Osteocyte (in vitro differentiated cells): Measurements from ENCODE around the gene SHISA4. TPM values are rescaled to one million over a fixed set of nuclear protein-coding genes. Genes with fewer than 3 reads are reported as not detected.

Source experiments
- DNase-seq: peaks from one replicate; pipeline ENCODE4 v3.0.0; 2021; ENCODE audit warnings: mixed read lengths; ENCODE audit not compliant: unreplicated experiment; ENCODE audit errors: extremely low spot score
- H3K27ac Mint-ChIP-seq: one replicate; pipeline ENCODE4 v1.8.0; 2021; ENCODE audit warnings: mild to moderate bottlenecking, mixed read lengths; ENCODE audit not compliant: unreplicated experiment
- H3K27me3 Mint-ChIP-seq: one replicate; pipeline ENCODE4 v1.8.0; 2021; ENCODE audit warnings: mixed read lengths; ENCODE audit not compliant: unreplicated experiment
- H3K36me3 Mint-ChIP-seq: one replicate; pipeline ENCODE4 v1.8.0; 2021; ENCODE audit warnings: mixed read lengths; ENCODE audit not compliant: unreplicated experiment
- H3K4me1 Mint-ChIP-seq: one replicate; pipeline ENCODE4 v1.8.0; 2021; ENCODE audit warnings: mixed read lengths; ENCODE audit not compliant: unreplicated experiment
- H3K4me3 Mint-ChIP-seq: one replicate; pipeline ENCODE4 v1.8.0; 2021; ENCODE audit warnings: mild to moderate bottlenecking, moderate library complexity, mixed read lengths; ENCODE audit not compliant: unreplicated experiment
- H3K9me3 Mint-ChIP-seq: one replicate; pipeline ENCODE4 v1.8.0; 2021; ENCODE audit warnings: mixed read lengths; ENCODE audit not compliant: unreplicated experiment
- total RNA-seq: library from RNA; stranded (reverse); gene quantifications from 2 replicates; pipeline ENCODE4 v1.2.1, GENCODE V29; 2021
- TF ChIP-seq, protein P1 (sequence below): fragments of 200-600 bp; sonication (generic); IDR thresholded peaks from 2 replicates; pipeline ENCODE4 v1.5.0; 2021; ENCODE audit warnings: antibody characterized with exemption, mild to moderate bottlenecking, moderate library complexity

Gene SHISA4
- total RNA-seq, 1 donor from 2014 or later: 31.4 TPM

DNA sequence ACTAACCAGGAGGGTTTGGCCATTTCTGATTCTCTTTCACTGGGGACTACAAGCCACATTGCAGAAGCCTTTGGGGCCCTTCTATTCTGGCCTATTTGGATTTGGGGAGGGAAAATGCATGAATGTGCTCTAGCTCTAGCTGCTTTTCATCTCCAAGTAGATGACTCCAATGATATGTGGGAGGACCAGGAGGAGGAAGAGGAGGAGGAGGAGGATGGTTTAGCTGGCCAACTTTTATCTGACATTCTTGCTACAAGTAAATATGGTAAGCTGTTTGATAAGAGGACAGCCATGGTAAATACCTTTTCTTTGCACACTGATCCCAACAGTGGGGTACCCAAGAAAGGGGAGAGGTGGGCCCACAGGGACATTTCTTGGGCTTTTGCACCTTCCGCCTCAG, 14.0 kb upstream of the SHISA4 start:
- Mint-ChIP-seq H3K9me3 (no peaks in the 10 kb centered on the region), H3K36me3 (peaks cover 42% of the 10 kb centered on the region), H3K27me3 (no peaks in the 10 kb centered on the region), H3K4me1 (no peaks in the 10 kb centered on the region), H3K27ac (no peak overlapping the region), H3K4me3 (no peak overlapping the region)
- TF ChIP-seq, protein P1, sequence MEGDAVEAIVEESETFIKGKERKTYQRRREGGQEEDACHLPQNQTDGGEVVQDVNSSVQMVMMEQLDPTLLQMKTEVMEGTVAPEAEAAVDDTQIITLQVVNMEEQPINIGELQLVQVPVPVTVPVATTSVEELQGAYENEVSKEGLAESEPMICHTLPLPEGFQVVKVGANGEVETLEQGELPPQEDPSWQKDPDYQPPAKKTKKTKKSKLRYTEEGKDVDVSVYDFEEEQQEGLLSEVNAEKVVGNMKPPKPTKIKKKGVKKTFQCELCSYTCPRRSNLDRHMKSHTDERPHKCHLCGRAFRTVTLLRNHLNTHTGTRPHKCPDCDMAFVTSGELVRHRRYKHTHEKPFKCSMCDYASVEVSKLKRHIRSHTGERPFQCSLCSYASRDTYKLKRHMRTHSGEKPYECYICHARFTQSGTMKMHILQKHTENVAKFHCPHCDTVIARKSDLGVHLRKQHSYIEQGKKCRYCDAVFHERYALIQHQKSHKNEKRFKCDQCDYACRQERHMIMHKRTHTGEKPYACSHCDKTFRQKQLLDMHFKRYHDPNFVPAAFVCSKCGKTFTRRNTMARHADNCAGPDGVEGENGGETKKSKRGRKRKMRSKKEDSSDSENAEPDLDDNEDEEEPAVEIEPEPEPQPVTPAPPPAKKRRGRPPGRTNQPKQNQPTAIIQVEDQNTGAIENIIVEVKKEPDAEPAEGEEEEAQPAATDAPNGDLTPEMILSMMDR: no peak
- no peak for DNase-seq

DNA sequence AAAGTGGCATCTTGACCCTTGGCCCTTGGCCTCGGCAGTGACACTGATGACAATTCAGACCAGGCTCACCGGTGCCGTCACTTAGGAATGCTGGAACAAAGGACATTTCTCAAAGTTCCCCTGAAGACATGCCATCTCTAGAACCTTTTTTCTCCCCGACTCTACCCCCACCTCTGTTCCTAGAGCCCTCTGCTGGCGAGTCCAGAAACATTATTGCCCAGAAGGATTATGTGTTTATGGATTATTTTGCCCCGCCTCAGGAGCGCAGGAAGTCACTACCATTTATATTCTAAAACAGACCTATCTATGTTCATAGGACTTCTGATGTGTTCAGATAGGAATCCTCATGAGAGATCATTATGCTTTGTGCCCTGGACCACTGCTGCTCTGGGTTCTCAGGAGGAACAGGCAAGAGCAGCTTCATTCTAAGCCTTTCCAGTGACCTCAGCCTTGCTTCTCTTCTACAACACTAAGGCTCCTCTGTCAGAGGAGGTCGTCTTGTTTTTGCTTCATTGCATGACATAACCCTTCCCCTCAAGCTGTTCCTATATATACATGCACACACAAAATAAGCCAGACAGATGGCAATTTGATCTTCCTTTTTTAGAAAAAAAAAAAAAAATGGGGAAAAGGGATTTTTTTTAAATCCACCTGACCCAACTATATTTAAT, 12.4 kb upstream of the SHISA4 start:
- Mint-ChIP-seq H3K36me3 (peaks cover 31% of the 10 kb centered on the region), H3K9me3 (no peaks in the 10 kb centered on the region), H3K27me3 (no peaks in the 10 kb centered on the region), H3K27ac (no peak overlapping the region), H3K4me3 (no peak overlapping the region), H3K4me1 (no peaks in the 10 kb centered on the region)
- no peak for DNase-seq
- TF ChIP-seq, protein P1: peak; percentile 47

DNA sequence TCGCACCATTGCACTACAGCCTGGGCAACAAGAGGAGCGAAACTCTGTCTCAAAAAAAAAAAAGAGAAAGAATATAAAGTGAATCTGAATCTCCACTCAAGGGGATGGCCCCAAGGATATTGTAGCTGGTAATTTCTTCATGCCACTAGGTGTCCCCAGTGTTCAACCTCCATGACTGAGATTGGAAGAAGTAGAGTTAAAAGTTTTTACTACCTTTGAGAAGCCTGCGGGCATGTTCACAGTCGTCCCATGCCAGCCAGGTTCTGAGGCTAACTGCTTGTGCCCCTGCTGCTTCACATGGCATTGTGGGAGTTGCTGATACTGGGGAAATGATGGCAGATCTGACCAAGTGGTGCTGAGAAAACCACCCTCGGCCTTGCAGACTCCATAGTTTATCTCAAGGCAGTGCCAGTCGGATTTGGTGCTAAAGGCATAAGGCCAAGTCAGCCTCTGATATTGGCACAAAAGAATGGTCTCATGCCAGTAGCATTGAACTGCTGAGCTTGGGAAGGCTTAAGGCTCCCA, 10.8 kb upstream of the SHISA4 start:
- DNase-seq: no peak

DNA sequence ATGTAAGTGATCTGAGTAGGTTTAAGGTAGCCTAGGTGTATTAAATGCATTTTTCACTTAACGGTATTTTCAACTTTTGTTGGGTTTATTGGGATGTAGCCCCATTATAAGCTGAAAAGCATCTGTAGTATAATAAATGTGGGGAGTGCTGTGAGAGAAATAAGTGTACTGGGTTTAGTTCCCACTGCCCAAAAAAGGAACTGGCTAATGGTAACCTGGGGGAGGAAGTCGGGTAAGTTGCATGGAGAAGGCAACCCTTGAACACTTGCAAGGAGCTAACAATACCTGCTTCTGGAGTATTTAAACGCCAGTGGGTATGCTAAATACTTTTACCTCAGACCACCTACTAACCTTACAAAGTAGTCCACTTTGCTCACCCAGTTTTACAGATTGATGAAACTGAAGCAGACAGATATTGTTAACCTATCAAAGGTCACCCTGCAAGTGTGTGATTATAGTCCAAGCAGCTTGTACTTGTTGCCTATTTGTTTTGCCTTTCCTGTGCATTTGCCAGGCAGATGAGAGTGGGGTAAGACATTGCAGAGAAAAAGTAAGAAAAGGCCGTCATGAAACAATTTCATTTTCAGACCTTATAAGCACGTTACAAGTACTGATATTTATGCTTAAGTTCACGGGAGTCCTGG, 7.6 kb upstream of the SHISA4 start:
- peaks cover 9% of the 10 kb centered on the region for H3K36me3 Mint-ChIP-seq
- H3K4me1 Mint-ChIP-seq: peaks cover 26% of the 10 kb centered on the region
- TF ChIP-seq, protein P1: no peak
- no peak for DNase-seq
- no peaks in the 10 kb centered on the region for H3K27me3 Mint-ChIP-seq
- H3K27ac Mint-ChIP-seq: no peak overlapping the region
- no peaks in the 10 kb centered on the region for H3K9me3 Mint-ChIP-seq
- H3K4me3 Mint-ChIP-seq: no peak overlapping the region

More for the DNA sequence above, 10.8 kb upstream of the SHISA4 start:
- peaks cover 6% of the 10 kb centered on the region for H3K4me1 Mint-ChIP-seq
- H3K4me3 Mint-ChIP-seq: no peak overlapping the region
- H3K27ac Mint-ChIP-seq: no peak overlapping the region
- no peaks in the 10 kb centered on the region for H3K9me3 Mint-ChIP-seq
- TF ChIP-seq, protein P1: peak; percentile 70
- peaks cover 17% of the 10 kb centered on the region for H3K36me3 Mint-ChIP-seq
- no peaks in the 10 kb centered on the region for H3K27me3 Mint-ChIP-seq

DNA sequence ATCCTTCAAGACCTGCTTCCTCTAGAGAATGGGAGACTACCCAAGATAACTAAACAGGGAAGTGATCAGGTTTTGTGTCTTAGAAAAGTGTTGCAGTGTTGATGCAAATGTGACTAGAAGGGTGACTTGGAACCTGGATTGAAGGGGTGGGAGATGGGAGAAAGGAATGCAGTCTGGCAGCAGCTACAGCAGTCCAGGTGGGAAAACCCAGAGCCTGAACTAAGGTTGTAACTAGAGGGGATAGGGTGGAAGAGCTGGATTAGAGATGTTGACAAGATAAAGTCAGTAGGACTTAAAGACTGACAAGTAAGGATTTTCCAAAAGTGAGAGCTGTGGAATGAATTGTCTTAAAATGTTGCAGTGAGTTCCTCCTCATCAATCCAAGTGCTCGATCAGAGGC, 7.1 kb upstream of the SHISA4 start:
- TF ChIP-seq, protein P1: no peak
- peaks cover 26% of the 10 kb centered on the region for H3K4me1 Mint-ChIP-seq
- peaks cover 6% of the 10 kb centered on the region for H3K36me3 Mint-ChIP-seq
- H3K27ac Mint-ChIP-seq: peak overlapping the region; percentile 29
- DNase-seq: no peak
- H3K9me3 Mint-ChIP-seq: no peaks in the 10 kb centered on the region
- H3K4me3 Mint-ChIP-seq: no peak overlapping the region
- H3K27me3 Mint-ChIP-seq: no peaks in the 10 kb centered on the region
